K562 (cell line): ENCODE results near the gene DPH1. TPM values are rescaled to one million over a fixed set of nuclear protein-coding genes. Genes with fewer than 3 reads are reported as not detected.

ENCODE experiments used
- ATAC-seq: fragments of 200-7000 bp; cut with Tn5 transposase; 3 replicates; pipeline ENCODE4 v1.9.1; 2020; ENCODE audit warnings: moderate library complexity
- BruUV-seq: library from RNA; stranded (reverse); fragments of 400-500 nt; replicated peaks from 2 replicates; lab custom pipeline; 2021; lab: Mats Ljungman, UMichigan
- CTCF ChIA-PET: fragments of 300-600 bp; formaldehyde crosslinking; extraction: SDS; loops from one replicate; lab custom pipeline; 2021; ENCODE audit warnings: low intra/inter-chr PET ratio; lab: Yijun Ruan, JAX
- POLR2A ChIA-PET: fragments of 300-600, 350-650 bp; sonication (Branson Sonifier 250); formaldehyde crosslinking; extraction: SDS; loops from one replicate; lab custom pipeline; 2021; ENCODE audit warnings: antibody characterized with exemption, inconsistent platforms; lab: Yijun Ruan, JAX
- DNase-seq, 4 experiments: peaks; one replicate each; pipeline versions ENCODE4 v3.0.0 to v3.0.0-alpha.2; 2011 to 2018; ENCODE audit warnings: low spot score in 3 of 4, mixed read lengths in 3 of 4; ENCODE audit errors: extremely low read depth in 1 of 4
- FAIRE-seq: peaks from 2 replicates; lab custom pipeline; 2011; peaks lifted over from hg19 to GRCh38; lab: Jason Lieb, UNC
- H2AFZ ChIP-seq: 2 replicates; pipeline ENCODE4 v1.6.0; 2011; ENCODE audit warnings: low read depth, low read length, control low read depth, inconsistent platforms
- H3K27ac ChIP-seq: fragments of 200-600 bp; 3 replicates; pipeline ENCODE4 v1.8.0; 2011; ENCODE audit warnings: low read depth, mild to moderate bottlenecking, control low read depth, inconsistent platforms, low read length, moderate library complexity, mixed read lengths; ENCODE audit errors: extremely low read depth
- H3K27me3 ChIP-seq, 2 experiments: fragments of 300-600 bp in 1 of 2; 2 replicates in 1 of 2; 3 replicates in 1 of 2; pipeline versions ENCODE4 v1.6.0 to v1.8.0; 2011; ENCODE audit warnings: inconsistent platforms in 2 of 2, low read length in 2 of 2, mild to moderate bottlenecking in 1 of 2, mixed read lengths in 1 of 2, moderate library complexity in 1 of 2; ENCODE audit not compliant: control insufficient read depth in 2 of 2, insufficient read depth in 2 of 2
- H3K36me3 ChIP-seq: fragments of 300-600 bp; 3 replicates; pipeline ENCODE4 v1.8.0; 2011; ENCODE audit warnings: mild to moderate bottlenecking, low read length, inconsistent platforms; ENCODE audit not compliant: control insufficient read depth, insufficient read depth
- H3K4me1 ChIP-seq, 2 experiments: fragments of 200-600 bp in 1 of 2; replicated peaks in 1 of 2; 2 replicates in 1 of 2; 3 replicates in 1 of 2; pipeline versions ENCODE4 v1.5.1 to v1.8.0; 2011; ENCODE audit warnings: inconsistent platforms in 2 of 2, low read length in 2 of 2, mild to moderate bottlenecking in 1 of 2, mixed read lengths in 1 of 2, moderate library complexity in 1 of 2; ENCODE audit not compliant: control insufficient read depth in 2 of 2, insufficient read depth in 2 of 2
- H3K4me2 ChIP-seq: 2 replicates; pipeline ENCODE4 v1.6.1; 2011; ENCODE audit warnings: low read length, control low read depth, inconsistent platforms, mixed read lengths; ENCODE audit not compliant: insufficient read depth
- H3K4me3 ChIP-seq: fragments of 200-600 bp; sonication (generic), shearing (Covaris generic); 2 replicates; pipeline ENCODE4 v1.5.1; 2016; ENCODE audit warnings: control low read depth, inconsistent platforms
- H3K79me2 ChIP-seq: fragments of 200-600 bp; 3 replicates; pipeline ENCODE4 v1.8.0; 2011; ENCODE audit warnings: low read length, inconsistent platforms; ENCODE audit not compliant: control insufficient read depth, insufficient read depth
- H3K9ac ChIP-seq, 2 experiments: 2 replicates each; pipeline versions ENCODE4 v1.6.0 to v1.6.1; 2011; ENCODE audit warnings: low read depth in 2 of 2, low read length in 2 of 2, control low read depth in 1 of 2, inconsistent platforms in 1 of 2, mild to moderate bottlenecking in 1 of 2, mixed read lengths in 1 of 2; ENCODE audit not compliant: insufficient read depth in 1 of 2
- H3K9me1 ChIP-seq: one replicate; pipeline ENCODE4 v1.6.0; 2011; ENCODE audit warnings: inconsistent platforms, mild to moderate bottlenecking, low read length, moderate library complexity; ENCODE audit not compliant: control insufficient read depth, insufficient read depth
- H3K9me3 ChIP-seq: replicated peaks from 2 replicates; pipeline ENCODE4 v1.5.1; 2011; ENCODE audit warnings: low read depth, low read length, inconsistent platforms; ENCODE audit not compliant: control insufficient read depth, insufficient read depth
- H4K20me1 ChIP-seq: replicated peaks from 2 replicates; pipeline ENCODE4 v1.6.1; 2011; ENCODE audit warnings: low read length, inconsistent platforms, mixed read lengths; ENCODE audit not compliant: control insufficient read depth, insufficient read depth
- ATF3 ChIP-seq, 2 experiments: fragments of 450-650 bp in 1 of 2; sonication (generic) in 1 of 2; formaldehyde crosslinking in 1 of 2; IDR thresholded peaks in 1 of 2; conservative IDR thresholded peaks in 1 of 2; 2 replicates each; pipeline versions ENCODE4 v1.6.1 to v1.8.1; 2016 to 2023; ENCODE audit warnings: mild to moderate bottlenecking in 2 of 2, moderate library complexity in 2 of 2, inconsistent platforms in 1 of 2, missing genetic modification reagents in 1 of 2
- CREM ChIP-seq: IDR thresholded peaks from 2 replicates; pipeline ENCODE4 v1.6.1; 2014; ENCODE audit warnings: antibody characterized with exemption, low read depth
- DACH1 ChIP-seq: fragments of 450-650 bp; IDR thresholded peaks from 2 replicates; pipeline ENCODE4 v1.6.1; 2018; ENCODE audit not compliant: partially characterized antibody
- FOXA1 ChIP-seq: fragments of 450-650 bp; IDR thresholded peaks from 2 replicates; pipeline ENCODE4 v1.6.1; 2016; ENCODE audit warnings: mild to moderate bottlenecking, borderline replicate concordance
- MEIS2 ChIP-seq: fragments of 450-650 bp; IDR thresholded peaks from 2 replicates; pipeline ENCODE4 v1.6.1; 2014; ENCODE audit warnings: mild to moderate bottlenecking; ENCODE audit not compliant: partially characterized antibody
- MNT ChIP-seq, 2 experiments: fragments of 450-650 bp; conservative IDR thresholded peaks; 2 replicates each; pipeline ENCODE4 v1.6.1; 2017; ENCODE audit warnings: mild to moderate bottlenecking in 2 of 2, moderate library complexity in 2 of 2
- MYNN ChIP-seq, 2 experiments: sonication (generic); formaldehyde crosslinking in 1 of 2; IDR thresholded peaks; 2 replicates each; pipeline versions ENCODE4 v1.5.0 to v1.6.1; 2016 to 2020; ENCODE audit warnings: antibody characterized with exemption in 1 of 2, missing genetic modification reagents in 1 of 2
- PHB2 ChIP-seq: fragments of 450-650 bp; IDR thresholded peaks from 2 replicates; pipeline ENCODE4 v1.6.1; 2017; ENCODE audit warnings: low read depth
- PRMT5 ChIP-seq: sonication (generic); formaldehyde crosslinking; IDR thresholded peaks from 2 replicates; pipeline ENCODE4 v1.5.0; 2020; ENCODE audit warnings: missing genetic modification reagents
- RCOR1 ChIP-seq, 2 experiments: IDR thresholded peaks; 2 replicates each; pipeline ENCODE4 v1.6.1; 2012; ENCODE audit warnings: low read depth in 2 of 2, low read length in 2 of 2, borderline replicate concordance in 1 of 2, improper control_type of control experiment in 1 of 2
- TAF9B ChIP-seq: fragments of 450-650 bp; IDR thresholded peaks from 2 replicates; pipeline ENCODE4 v1.6.1; 2018; ENCODE audit warnings: mild to moderate bottlenecking; ENCODE audit not compliant: partially characterized antibody
- ZFX ChIP-seq: sonication (generic); formaldehyde crosslinking; IDR thresholded peaks from 2 replicates; pipeline ENCODE4 v1.8.0; 2022; ENCODE audit warnings: mild to moderate bottlenecking, missing genetic modification reagents, moderate library complexity
- ZNF311 ChIP-seq: fragments of 250-450 bp; sonication (Bioruptor Pico); IDR thresholded peaks from 2 replicates; pipeline ENCODE4 v1.4.0; 2020; ENCODE audit warnings: mild to moderate bottlenecking, moderate library complexity
- WGBS: fragments of 100-300 bp; shearing (Covaris generic); methylation state at CpG from one replicate; pipeline ENCODE4 v1.1.6; 2016; ENCODE audit warnings: low coverage, mixed read lengths; ENCODE audit not compliant: insufficient coverage; ENCODE audit errors: missing lambda C conversion rate; 5-methylcytosine and 5-hydroxymethylcytosine counted together
- in situ Hi-C: fragments of 300-500 bp; cut with MboI; formaldehyde crosslinking; loops from 4 replicates; pipeline ENCODE4 v1.15.0; 2018; ENCODE audit warnings: inconsistent platforms, mixed read lengths
- intact Hi-C: fragments of 100-400 bp; cut with micrococcal nuclease; formaldehyde crosslinking; loops from 2 replicates; pipeline ENCODE4 v1.14.2; 2022
- polyA plus RNA-seq, 8 experiments: library from polyadenylated mRNA; depleted of rRNA in 4 of 8; stranded (reverse) in 5 of 8; unstranded in 3 of 8; fragments of >200 nt; fragmentation: Nextera tagmentation in 2 of 8; fragmentation: Illumina TruSeq in 1 of 8; extraction: Ambion mirVana in 2 of 8; extraction: Trizol in 1 of 8; gene quantifications; 2 replicates each; pipeline versions ENCODE4 v1.2.1 to v1.2.3, GENCODE V29; 2011 to 2014; ENCODE audit warnings: inconsistent platforms in 1 of 8, missing spikeins in 1 of 8
- total RNA-seq, 7 experiments: library from RNA; depleted of rRNA in 6 of 7; stranded (reverse); fragments of >200 nt in 6 of 7; fragmentation: Illumina TruSeq in 2 of 7; extraction: Trizol in 2 of 7; gene quantifications; 2 replicates each; pipeline versions ENCODE4 v1.2.1 to v1.2.3, GENCODE V29; 2011 to 2021; ENCODE audit warnings: low replicate concordance in 1 of 7

The DPH1 gene
- total and polyA plus RNA-seq, 9 of the 15 experiments (the other 6 are each of a cell fraction or from before 2014, with no cell fraction given), result 0.42 to 40.6 (median 20.2) TPM

DNA sequence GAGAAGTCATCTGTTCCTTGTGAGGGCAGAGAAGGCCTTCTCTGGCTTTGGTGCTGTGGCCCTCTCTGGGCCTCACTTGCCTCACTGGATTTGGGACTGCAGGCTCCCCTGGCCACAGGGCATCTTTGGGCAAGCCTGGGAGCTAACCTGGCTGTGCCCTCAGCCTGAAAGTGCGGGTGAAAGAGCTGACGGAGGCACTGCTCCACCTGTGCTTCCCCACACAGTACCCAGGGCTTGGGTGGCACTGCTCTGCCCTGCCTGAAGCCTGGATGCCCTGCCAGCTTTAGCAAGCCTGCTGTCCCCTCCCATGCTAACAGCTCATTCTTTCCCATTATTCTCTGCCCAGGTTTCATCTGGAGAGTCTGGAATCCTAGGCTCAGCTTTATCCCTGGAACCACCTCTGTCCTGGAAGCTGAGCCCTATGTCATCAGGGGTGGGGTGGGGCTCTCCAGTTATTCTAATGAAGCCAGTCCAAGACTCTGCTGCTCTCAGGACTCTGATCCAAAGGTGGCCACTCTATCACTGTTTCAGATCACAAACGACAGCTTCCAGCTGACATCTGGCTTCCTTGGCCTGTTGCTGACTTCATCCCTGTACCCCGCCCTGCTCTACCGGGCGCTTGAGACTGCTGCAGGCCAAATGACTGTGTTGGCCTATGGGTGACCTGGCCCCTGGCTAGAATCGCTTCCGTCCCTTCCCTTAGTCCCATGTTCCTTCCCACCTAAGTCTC, 54.2 kb downstream of the DPH1 start:
- 0 out of 2 replicates have a peak overlapping the region, but pooled peaks have one; percentile 14 for H3K4me2 ChIP-seq
- H4K20me1 ChIP-seq, result no peaks in the 10 kb centered on the region; the same call in 1 of the 2 replicates
- WGBS, result 39% methylated on average over 5 of the region's 8 CpGs
- peak overlapping the region in 1 of 2 experiments; percentile 82; a peak in 2 of 4 replicates for H3K9ac ChIP-seq
- no peak for FAIRE-seq
- in situ Hi-C loops (no loop called here), intact Hi-C loops (no loop called here)
- no peaks in the 10 kb centered on the region for H3K9me1 ChIP-seq
- no peak overlapping the region for H3K4me3 ChIP-seq
- no peak overlapping the region for H2AFZ ChIP-seq
- H3K27me3 ChIP-seq, result no peaks in the 10 kb centered on the region
- ChIA-PET POLR2A (interaction anchor here (0.7 to 1.0 kb wide), 2 partner anchors 9 to 12 kb away, joined by 3 read pairs; no protein-coding TSS in a partner anchor), CTCF (no interaction called here)
- DNase-seq, result peak; percentile 44 to 63 (median 59)
- H3K27ac ChIP-seq, result peak overlapping the region; percentile 56; the same call in 2 of the 3 replicates
- peaks cover 33 to 39% of the 10 kb centered on the region in 2 experiments for H3K4me1 ChIP-seq
- H3K9me3 ChIP-seq, result no peaks in the 10 kb centered on the region
- BruUV-seq, result no TSS peak
- peak; percentile 87 for ATAC-seq
- H3K36me3 ChIP-seq, result peaks cover 13% of the 10 kb centered on the region; the same call in 2 of the 3 replicates
- no peaks in the 10 kb centered on the region for H3K79me2 ChIP-seq
- no peak for TF ChIP-seq PRMT5 (CRISPR knock-in tag)
- peak; percentile 18 for TF ChIP-seq DACH1
- peak; percentile 23 for TF ChIP-seq MEIS2
- peak; percentile 27 for TF ChIP-seq TAF9B
- TF ChIP-seq PHB2, result no peak
- TF ChIP-seq ZFX (CRISPR knock-in tag), result peak; percentile 39; the same call in 1 of the 2 replicates
- TF ChIP-seq MNT (conservative IDR thresholded peaks at IDR 0.05), result no peak
- no peak for TF ChIP-seq FOXA1
- peak; percentile 28; the same call in 1 of the 2 replicates for TF ChIP-seq MYNN (IDR thresholded peaks at IDR 0.05)
- TF ChIP-seq MYNN (CRISPR knock-in tag; IDR thresholded peaks at IDR 0.05), result no peak
- TF ChIP-seq ZNF311 (CRISPR knock-in tag), result no peak
- TF ChIP-seq RCOR1 (IDR thresholded peaks at IDR 0.05; ENCODE audit: borderline replicate concordance in 1 of 2, low read depth in 2 of 2, low read length in 2 of 2), result peak in 1 of 2 experiments; percentile 31; a peak in 1 of 4 replicates
- TF ChIP-seq CREM, result peak; percentile 53; the same call in 1 of the 2 replicates
- peak; percentile 58; the same call in 1 of the 2 replicates for TF ChIP-seq ATF3 (IDR thresholded peaks at IDR 0.05)
- no peak for TF ChIP-seq ATF3 (CRISPR knock-in tag; conservative IDR thresholded peaks at IDR 0.05)
